IPS-18c (cell line): ENCODE results near the gene ZBTB46.

Source experiments
- H3K4me3 ChIP-seq: 2 replicates; pipeline ENCODE4 v1.7.0; 2013; ENCODE audit warnings: low read depth, mild to moderate bottlenecking, low read length, moderate library complexity; ENCODE audit not compliant: insufficient read depth
- H3K9me3 ChIP-seq: one replicate; pipeline ENCODE4 v1.6.1; 2013; ENCODE audit warnings: mild to moderate bottlenecking, low read length, moderate library complexity; ENCODE audit not compliant: control insufficient read depth, insufficient read depth

ZBTB46 gene

DNA sequence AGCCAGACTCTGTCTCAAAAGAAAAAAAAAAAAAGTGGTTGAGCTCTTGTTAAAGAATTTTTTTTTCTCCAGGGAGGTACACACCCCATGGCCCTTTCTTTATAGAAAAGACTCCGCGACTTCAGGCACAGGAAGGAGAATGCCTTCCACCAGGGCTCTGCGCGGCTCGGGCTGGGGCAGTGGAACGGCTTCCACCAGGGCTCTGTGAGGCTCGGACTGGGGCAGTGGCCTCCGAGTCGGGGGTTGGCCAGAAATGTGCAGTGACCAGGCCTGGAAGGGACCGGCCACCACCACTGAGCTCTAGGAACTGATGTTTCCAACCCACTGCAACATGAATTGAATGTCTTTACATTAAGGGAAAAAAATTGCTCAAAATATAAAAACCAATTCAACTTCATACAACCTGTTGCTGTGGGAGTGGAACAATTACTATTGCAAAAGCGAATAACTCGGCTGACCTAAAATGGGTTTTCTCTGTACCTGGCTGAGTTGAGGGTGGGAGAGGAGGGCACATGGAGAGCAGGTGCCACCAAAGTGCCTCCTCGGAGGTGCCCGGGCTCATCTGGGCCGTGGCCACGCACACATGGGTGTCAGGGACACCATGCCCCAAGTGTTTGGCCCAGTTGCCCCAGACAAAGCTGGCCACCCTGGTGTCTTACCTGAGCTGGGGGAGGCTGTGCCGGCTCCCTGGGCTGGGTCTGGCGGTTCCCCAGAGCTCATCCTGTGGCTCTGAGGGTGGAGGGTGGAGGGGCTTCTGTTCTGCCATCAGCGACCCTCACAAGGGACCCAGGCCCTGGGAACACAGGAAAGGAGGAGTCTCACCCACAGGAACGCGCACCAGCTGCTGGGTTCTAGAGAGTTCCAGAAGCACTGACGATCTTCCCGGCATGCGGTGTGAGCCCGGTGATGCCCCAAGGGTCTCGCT is 62.2 kb downstream of the ZBTB46 start:
- Histone ChIP-seq H3K9me3 (no peaks in the 10 kb centered on the region), H3K4me3 (no peak overlapping the region)

- no peak overlapping the region for H3K4me3 ChIP-seq
- no peaks in the 10 kb centered on the region for H3K9me3 ChIP-seq
Observed at GRCh38 chr20:63767886-63768285, 63.2 kb downstream of the ZBTB46 start.

- Histone ChIP-seq H3K9me3 (no peaks in the 10 kb centered on the region), H3K4me3 (no peak overlapping the region)
Observed at GRCh38 chr20:63767456-63767855, 63.6 kb downstream of the ZBTB46 start.

- Histone ChIP-seq H3K4me3 (no peak overlapping the region), H3K9me3 (no peaks in the 10 kb centered on the region)
Observed at GRCh38 chr20:63766695-63767426, 64.2 kb downstream of the ZBTB46 start.

DNA sequence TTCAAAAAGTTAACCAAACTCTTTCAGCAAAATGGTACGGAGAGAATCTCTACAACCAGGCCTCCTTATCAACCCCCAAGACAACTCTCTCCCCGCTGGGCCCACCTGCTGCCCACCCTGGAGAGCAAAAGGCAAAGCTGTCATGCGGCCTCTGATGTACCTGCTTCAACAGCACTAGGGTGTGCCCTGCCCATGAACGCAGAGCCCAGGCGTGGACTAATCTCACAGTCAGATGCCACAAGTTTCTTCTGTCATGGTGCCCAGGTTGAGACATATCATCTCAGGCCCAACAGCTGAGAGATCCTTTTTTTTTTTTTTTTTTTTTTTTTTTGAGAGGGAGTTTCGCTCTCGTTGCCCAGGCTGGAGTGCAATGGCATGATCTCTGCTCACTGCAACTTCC is 65.2 kb downstream of the ZBTB46 start:
- H3K4me3 ChIP-seq: no peak overlapping the region

GRCh38 chr20:63765082-63765873 is 65.8 kb downstream of the ZBTB46 start:
- no peak overlapping the region for H3K4me3 ChIP-seq
- H3K9me3 ChIP-seq: no peaks in the 10 kb centered on the region

More for the DNA sequence above, 65.2 kb downstream of the ZBTB46 start:
- no peaks in the 10 kb centered on the region for H3K9me3 ChIP-seq

DNA sequence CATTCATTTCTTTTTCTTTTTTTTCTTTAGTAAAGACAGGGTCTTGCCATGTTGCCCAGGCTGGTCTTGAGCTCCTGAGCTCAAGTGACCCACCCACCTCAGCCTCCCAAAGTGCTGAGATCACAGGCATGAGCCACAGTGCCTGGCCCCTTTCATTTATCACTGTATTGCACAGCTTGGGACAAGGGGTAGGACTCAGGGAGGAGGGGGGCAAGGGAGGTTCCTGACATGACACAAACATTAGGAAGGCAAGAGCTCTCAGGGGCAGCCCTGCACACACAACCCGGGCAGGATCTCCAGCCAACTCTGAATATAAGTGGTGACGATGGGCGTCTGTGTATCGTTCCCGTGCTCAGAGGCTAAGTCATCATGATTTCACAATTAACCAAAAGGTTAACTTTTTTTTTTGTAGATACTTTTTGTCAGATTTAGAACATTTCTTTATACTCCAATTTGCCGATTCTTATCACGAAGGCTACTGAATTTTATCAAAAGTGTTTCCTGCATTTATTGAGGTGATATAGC is 71.6 kb downstream of the ZBTB46 start:
- H3K9me3 ChIP-seq: no peaks in the 10 kb centered on the region
- H3K4me3 ChIP-seq: no peak overlapping the region

DNA sequence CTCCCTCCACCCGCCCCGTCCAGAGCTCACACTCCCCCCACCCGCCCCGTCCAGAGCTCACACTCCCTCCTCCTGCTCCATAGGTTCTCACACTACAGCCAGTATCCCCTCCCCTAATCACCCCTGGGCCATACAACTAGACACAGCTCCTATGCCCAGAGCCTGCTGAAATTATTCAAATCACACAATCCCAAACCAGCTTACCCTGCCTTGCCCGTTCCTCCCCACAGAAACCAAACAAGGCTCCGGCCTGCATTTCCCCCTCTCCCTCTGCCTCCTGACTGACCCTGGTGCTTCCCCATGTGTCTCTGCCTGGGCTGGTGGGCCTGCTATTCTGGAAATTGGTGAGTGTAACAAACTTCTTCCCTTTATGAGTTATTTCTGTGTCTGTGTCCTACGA is 72.9 kb downstream of the ZBTB46 start:
- H3K9me3 ChIP-seq: no peaks in the 10 kb centered on the region

GRCh38 chr20:63756648-63756991 is 74.4 kb downstream of the ZBTB46 start:
- Histone ChIP-seq H3K4me3 (no peak overlapping the region), H3K9me3 (no peaks in the 10 kb centered on the region)

More for the DNA sequence above, 72.9 kb downstream of the ZBTB46 start:
- H3K4me3 ChIP-seq: no peak overlapping the region

DNA sequence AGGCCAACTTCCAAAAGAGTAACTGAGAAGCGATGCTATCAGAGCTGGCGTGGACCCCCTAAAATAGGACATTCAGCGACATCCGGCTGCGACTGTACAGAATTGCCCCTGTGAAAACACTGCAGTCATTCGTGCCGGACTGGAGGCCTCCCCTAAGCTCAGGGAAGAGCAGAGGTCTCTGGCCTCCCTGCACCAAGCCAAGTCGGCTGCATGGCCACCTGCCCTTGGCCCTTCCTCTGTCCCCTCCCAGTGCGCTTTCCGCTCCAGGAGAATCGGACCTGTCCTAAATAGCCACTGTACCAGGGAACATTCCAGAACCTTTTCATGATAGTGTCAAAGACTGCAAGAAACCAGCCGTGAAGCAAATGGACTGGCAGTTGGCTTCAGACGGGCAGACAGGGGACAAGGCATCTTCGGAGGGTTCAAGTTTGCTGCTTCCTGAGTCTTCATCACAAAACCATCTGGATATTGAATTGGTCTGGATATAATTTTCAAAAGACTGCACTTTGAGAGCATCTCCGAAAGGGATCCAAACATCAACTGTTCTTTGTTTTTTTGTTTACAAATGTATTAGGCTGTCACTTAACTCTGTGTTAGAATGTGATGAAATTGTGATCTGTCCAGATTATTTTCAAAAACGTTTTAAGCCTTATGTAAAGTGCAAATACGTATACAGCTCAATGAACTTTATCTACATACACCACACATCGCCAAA is 75.0 kb downstream of the ZBTB46 start:
- no peak overlapping the region for H3K4me3 ChIP-seq

GRCh38 chr20:63754008-63754407 is 77.1 kb downstream of the ZBTB46 start:
- Histone ChIP-seq H3K4me3 (no peak overlapping the region), H3K9me3 (no peaks in the 10 kb centered on the region)

More for the DNA sequence above, 75.0 kb downstream of the ZBTB46 start:
- H3K9me3 ChIP-seq: no peaks in the 10 kb centered on the region

GRCh38 chr20:63753381-63753780 is 77.7 kb downstream of the ZBTB46 start:
- no peak overlapping the region for H3K4me3 ChIP-seq
- no peaks in the 10 kb centered on the region for H3K9me3 ChIP-seq

GRCh38 chr20:63752411-63753101 is 78.5 kb downstream of the ZBTB46 start:
- H3K4me3 ChIP-seq: no peak overlapping the region

GRCh38 chr20:63751471-63752271 is 79.4 kb downstream of the ZBTB46 start:
- no peak overlapping the region for H3K4me3 ChIP-seq

More at GRCh38 chr20:63752411-63753101, 78.5 kb downstream of the ZBTB46 start:
- H3K9me3 ChIP-seq: no peaks in the 10 kb centered on the region

GRCh38 chr20:63750807-63751470 is 80.1 kb downstream of the ZBTB46 start:
- H3K4me3 ChIP-seq: no peak overlapping the region
- H3K9me3 ChIP-seq: no peaks in the 10 kb centered on the region

More at GRCh38 chr20:63751471-63752271, 79.4 kb downstream of the ZBTB46 start:
- H3K9me3 ChIP-seq: no peaks in the 10 kb centered on the region
